ENCODE results near the gene GPAM. TPM values are rescaled to one million over a fixed set of nuclear protein-coding genes. Genes with fewer than 3 reads are reported as not detected.

GPAM gene
- total and polyA plus RNA-seq, 10 of the 15 experiments (the other 5 are each of a cell fraction or from before 2014, with no cell fraction given), result 3.3 to 9.4 (median 7.4) TPM

- H3K9me3 ChIP-seq (replicated peaks; ENCODE audit: control insufficient read depth, insufficient read depth, low read length), result no peaks in the 10 kb centered on the region
- no peaks in the 10 kb centered on the region for H3K79me2 ChIP-seq (ENCODE audit: control insufficient read depth, insufficient read depth, low read length)
- ChIA-PET SMC1A (ENCODE audit: uncharacterized antibody, unreplicated experiment) (interaction anchor here (2.9 kb wide), 1 partner anchor 15 kb away, joined by 8 read pairs; no protein-coding TSS in a partner anchor), RAD21 (ENCODE audit: unreplicated experiment) (no interaction called here), POLR2A (no interaction called here), CTCF (interaction anchor here (0.5 to 4.3 kb wide), 4 partner anchors 10 to 170 kb away, joined by 3 to 24 read pairs (median 4); no protein-coding TSS in a partner anchor)
- H4K20me1 ChIP-seq (ENCODE audit: control insufficient read depth, insufficient read depth), result no peaks in the 10 kb centered on the region
- TF ChIP-seq SPI1 (IDR thresholded peaks at IDR 0.05; ENCODE audit: borderline replicate concordance, insufficient read depth, low read depth, low read length), result no peak
- H3K4me3 ChIP-seq, result no peak overlapping the region
- H3K36me3 ChIP-seq (ENCODE audit: control insufficient read depth in 2 of 2, insufficient read depth in 2 of 2, low read length in 1 of 2), result peaks cover 2 to 13% of the 10 kb centered on the region in 2 experiments; a peak in 3 of 4 replicates
- no peak overlapping the region for H3K27ac ChIP-seq (ENCODE audit: control insufficient read depth, insufficient read depth)
- in situ Hi-C loops (cut with MboI), result no loop called here
- H3K4me2 ChIP-seq (ENCODE audit: control insufficient read depth, insufficient read depth), result no peak overlapping the region
- FAIRE-seq (no peak), ATAC-seq (no peak), DNase-seq (ENCODE audit: low read depth, low spot score) (no peak)
- H3K9ac ChIP-seq (ENCODE audit: control insufficient read depth, insufficient read depth, low read length), result no peak overlapping the region
- H2AFZ ChIP-seq (ENCODE audit: control insufficient read depth, low read depth, low read length), result no peak overlapping the region
- no peaks in the 10 kb centered on the region for H3K4me1 ChIP-seq (ENCODE audit: control insufficient read depth, insufficient read depth, low read length)
- no TSS peak for BruUV-seq (replicated peaks)
- WGBS (ENCODE audit: insufficient coverage, insufficient replicate concordance, low lambda C conversion rate, missing lambda C conversion rate), result 84% methylated on average over 4 of the region's 4 CpGs
- H3K27me3 ChIP-seq (replicated peaks in 1 of 2; ENCODE audit: control insufficient read depth in 2 of 2, insufficient read depth in 2 of 2, low read length in 1 of 2), result no peaks in the 10 kb centered on the region
- intact Hi-C loops (cut with micrococcal nuclease; ENCODE audit: unreplicated experiment), result no loop called here
These were observed 32.0 kb downstream of the GPAM start for GRCh38 chr10:112151524-112152039.

DNA sequence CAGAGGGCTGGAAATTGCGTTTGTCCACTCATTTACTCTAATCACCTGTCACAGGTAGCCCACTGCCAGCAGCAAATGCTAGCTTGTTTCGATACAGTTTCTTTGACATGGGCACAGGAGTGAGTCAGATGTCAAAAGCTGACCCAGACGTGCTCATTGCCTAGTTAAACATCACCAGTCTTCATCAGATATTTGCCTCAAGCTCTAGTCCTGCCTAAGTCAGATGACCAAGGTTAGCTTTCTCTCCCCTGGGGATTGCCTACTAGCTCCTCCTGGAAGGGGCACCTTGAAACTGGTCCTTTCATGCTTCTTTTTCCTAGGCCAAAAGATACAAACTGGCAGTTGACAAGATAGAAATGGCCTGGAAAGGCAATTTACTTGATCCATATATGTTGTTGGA, 35.2 kb downstream of the GPAM start:
- no peak for DNase-seq (ENCODE audit: low read depth, low spot score)
- no peak overlapping the region for H3K4me3 ChIP-seq
- SMC1A ChIA-PET (ENCODE audit: uncharacterized antibody, unreplicated experiment), result interaction anchor here (0.9 kb wide), 1 partner anchor 11 kb away, joined by 3 read pairs; no protein-coding TSS in a partner anchor
- intact Hi-C loops (cut with micrococcal nuclease; ENCODE audit: unreplicated experiment), result no loop called here
- no peaks in the 10 kb centered on the region for H3K27me3 ChIP-seq (replicated peaks in 1 of 2; ENCODE audit: control insufficient read depth in 2 of 2, insufficient read depth in 2 of 2, low read length in 1 of 2)
- H3K79me2 ChIP-seq (ENCODE audit: control insufficient read depth, insufficient read depth, low read length), result no peaks in the 10 kb centered on the region
- H3K9me3 ChIP-seq (replicated peaks; ENCODE audit: control insufficient read depth, insufficient read depth, low read length), result no peaks in the 10 kb centered on the region
- 66% methylated on average over 3 of the region's 3 CpGs for WGBS (ENCODE audit: insufficient coverage, insufficient replicate concordance, low lambda C conversion rate, missing lambda C conversion rate)
- H3K9ac ChIP-seq (ENCODE audit: control insufficient read depth, insufficient read depth, low read length), result no peak overlapping the region
- in situ Hi-C loops (cut with MboI), result loop anchor here (25.0 kb wide), 2 partner anchors 1536 to 1836 kb away; partner anchors contain the start of gene SMNDC1
- no peak for FAIRE-seq
- H3K4me1 ChIP-seq (ENCODE audit: control insufficient read depth, insufficient read depth, low read length), result no peaks in the 10 kb centered on the region
- CTCF ChIA-PET, result interaction anchor here (1.2 to 1.7 kb wide), 4 partner anchors 8 to 34 kb away, joined by 3 to 5 read pairs (median 4); no protein-coding TSS in a partner anchor
- BruUV-seq (replicated peaks), result no TSS peak
- POLR2A ChIA-PET, result no interaction called here
- no peak overlapping the region for H3K27ac ChIP-seq (ENCODE audit: control insufficient read depth, insufficient read depth)
- H4K20me1 ChIP-seq (ENCODE audit: control insufficient read depth, insufficient read depth), result no peaks in the 10 kb centered on the region
- no peak overlapping the region for H2AFZ ChIP-seq (ENCODE audit: control insufficient read depth, low read depth, low read length)
- RAD21 ChIA-PET (ENCODE audit: unreplicated experiment), result no interaction called here
- no peak for ATAC-seq
- H3K4me2 ChIP-seq (ENCODE audit: control insufficient read depth, insufficient read depth), result no peak overlapping the region
- H3K36me3 ChIP-seq (ENCODE audit: control insufficient read depth in 2 of 2, insufficient read depth in 2 of 2, low read length in 1 of 2), result peaks cover 0 to 4% of the 10 kb centered on the region in 2 experiments; a peak in 3 of 4 replicates
- TF ChIP-seq CEBPB (IDR thresholded peaks at IDR 0.05; ENCODE audit: borderline replicate concordance in 1 of 2, low read depth in 2 of 2, low read length in 2 of 2) (no peak), MLLT1 (IDR thresholded peaks at IDR 0.05) (no peak), USF2 (IDR thresholded peaks at IDR 0.05; ENCODE audit: borderline replicate concordance, low read depth, low read length) (no peak), STAT1 (conservative IDR thresholded peaks at IDR 0.05) (no peak), ZNF687 (IDR thresholded peaks at IDR 0.05) (no peak), NFXL1 (IDR thresholded peaks at IDR 0.05; ENCODE audit: borderline replicate concordance) (no peak)
